GM12865 (cell line): Measurements from ENCODE around the gene EMP1.

Source experiments
- DNase-seq: peaks from one replicate; pipeline ENCODE4 v3.0.0; 2010; ENCODE audit warnings: low read depth
- H3K4me3 ChIP-seq: 2 replicates; pipeline ENCODE4 v1.5.1; 2011; ENCODE audit warnings: mild to moderate bottlenecking, low read depth, low read length, control low read depth
- TF ChIP-seq, protein P1 (sequence below): IDR thresholded peaks from 2 replicates; pipeline ENCODE4 v1.5.1; 2011; ENCODE audit warnings: low read length, control low read depth, low read depth, inconsistent platforms; ENCODE audit not compliant: insufficient read depth; ENCODE audit errors: missing control alignments

The EMP1 gene

GRCh38 chr12:13171921-13172859 lies 24.3 kb upstream of the EMP1 start:
- no peak overlapping the region for H3K4me3 ChIP-seq
- DNase-seq, result peak; percentile 65

GRCh38 chr12:13173012-13173932 lies 23.3 kb upstream of the EMP1 start:
- TF ChIP-seq, protein P1, sequence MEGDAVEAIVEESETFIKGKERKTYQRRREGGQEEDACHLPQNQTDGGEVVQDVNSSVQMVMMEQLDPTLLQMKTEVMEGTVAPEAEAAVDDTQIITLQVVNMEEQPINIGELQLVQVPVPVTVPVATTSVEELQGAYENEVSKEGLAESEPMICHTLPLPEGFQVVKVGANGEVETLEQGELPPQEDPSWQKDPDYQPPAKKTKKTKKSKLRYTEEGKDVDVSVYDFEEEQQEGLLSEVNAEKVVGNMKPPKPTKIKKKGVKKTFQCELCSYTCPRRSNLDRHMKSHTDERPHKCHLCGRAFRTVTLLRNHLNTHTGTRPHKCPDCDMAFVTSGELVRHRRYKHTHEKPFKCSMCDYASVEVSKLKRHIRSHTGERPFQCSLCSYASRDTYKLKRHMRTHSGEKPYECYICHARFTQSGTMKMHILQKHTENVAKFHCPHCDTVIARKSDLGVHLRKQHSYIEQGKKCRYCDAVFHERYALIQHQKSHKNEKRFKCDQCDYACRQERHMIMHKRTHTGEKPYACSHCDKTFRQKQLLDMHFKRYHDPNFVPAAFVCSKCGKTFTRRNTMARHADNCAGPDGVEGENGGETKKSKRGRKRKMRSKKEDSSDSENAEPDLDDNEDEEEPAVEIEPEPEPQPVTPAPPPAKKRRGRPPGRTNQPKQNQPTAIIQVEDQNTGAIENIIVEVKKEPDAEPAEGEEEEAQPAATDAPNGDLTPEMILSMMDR, result no peak
- DNase-seq, result peak; percentile 92
- H3K4me3 ChIP-seq, result no peak overlapping the region

More at GRCh38 chr12:13171921-13172859, 24.3 kb upstream of the EMP1 start:
- TF ChIP-seq, protein P1, result no peak

GRCh38 chr12:13175499-13175898 lies 21.0 kb upstream of the EMP1 start:
- H3K4me3 ChIP-seq, result no peak overlapping the region
- TF ChIP-seq, protein P1, result no peak
- DNase-seq, result no peak

GRCh38 chr12:13176256-13176655 lies 20.3 kb upstream of the EMP1 start:
- DNase-seq, result no peak
- H3K4me3 ChIP-seq, result no peak overlapping the region
- TF ChIP-seq, protein P1, result no peak

DNA sequence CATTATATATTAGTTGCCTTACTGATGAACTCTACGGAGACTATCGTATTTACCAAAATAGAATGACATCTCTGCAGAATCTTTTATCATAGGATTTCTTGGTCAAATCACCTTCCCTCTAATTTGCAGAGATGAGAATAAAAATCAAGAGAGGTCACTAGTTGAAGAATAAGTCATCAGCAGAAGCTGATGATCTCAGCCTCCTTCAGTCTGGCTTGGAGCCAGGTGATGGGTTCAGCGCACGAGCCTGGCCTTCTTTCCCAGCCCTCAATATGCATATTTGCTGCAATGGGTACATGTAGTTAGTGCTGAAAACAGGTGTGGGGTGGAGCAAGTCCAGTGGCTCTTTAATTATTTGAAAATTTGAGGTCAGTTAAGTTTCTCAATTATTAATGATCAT lies 19.2 kb upstream of the EMP1 start:
- H3K4me3 ChIP-seq, result no peak overlapping the region
- DNase-seq, result no peak
- TF ChIP-seq, protein P1, result no peak

GRCh38 chr12:13177906-13178305 lies 18.6 kb upstream of the EMP1 start:
- no peak overlapping the region for H3K4me3 ChIP-seq
- DNase-seq, result no peak
- TF ChIP-seq, protein P1, result no peak
